H1 (cell line): ENCODE results near the gene ZNF300. TPM values are rescaled to one million over a fixed set of nuclear protein-coding genes. Genes with fewer than 3 reads are reported as not detected.

Source experiments
- CTCF ChIA-PET: fragments of 300-600 bp; sonication (Branson Sonifier 250); formaldehyde crosslinking; loops from one replicate; lab custom pipeline; 2021; ENCODE audit not compliant: partially characterized antibody; lab: Charles Lee
- POLR2A ChIA-PET: fragments of 300-600 bp; sonication (Branson Sonifier 250); formaldehyde crosslinking; loops from one replicate; lab custom pipeline; 2021; ENCODE audit warnings: inconsistent platforms; ENCODE audit not compliant: partially characterized antibody; lab: Charles Lee
- DNase-seq, 2 experiments: peaks; one replicate each; pipeline versions ENCODE4 v3.0.0 to v3.0.0-alpha.2; 2010 to 2022; ENCODE audit warnings: low spot score in 2 of 2, low read depth in 1 of 2, mixed read lengths in 1 of 2
- FAIRE-seq: peaks from 2 replicates; lab custom pipeline; 2011; peaks lifted over from hg19 to GRCh38; lab: Jason Lieb, UNC
- H2AFZ ChIP-seq: 2 replicates; pipeline ENCODE4 v1.8.1; 2012; ENCODE audit warnings: low read length, inconsistent platforms
- H2AK5ac ChIP-seq: 2 replicates; pipeline ENCODE4 v1.6.1; 2013; ENCODE audit warnings: low read depth, low read length
- H2BK120ac ChIP-seq: replicated peaks from 2 replicates; pipeline ENCODE3; 2013; ENCODE audit warnings: low read depth, low read length, inconsistent platforms
- H2BK12ac ChIP-seq: 2 replicates; pipeline ENCODE4 v1.6.1; 2013; ENCODE audit warnings: low read depth, low read length
- H2BK15ac ChIP-seq: 2 replicates; pipeline ENCODE4 v1.6.1; 2013; ENCODE audit warnings: low read length
- H2BK20ac ChIP-seq: 2 replicates; pipeline ENCODE4 v1.6.1; 2013; ENCODE audit warnings: low read length
- H2BK5ac ChIP-seq: 2 replicates; pipeline ENCODE4 v1.6.1; 2013; ENCODE audit warnings: low read depth, low read length
- H3K14ac ChIP-seq: 2 replicates; pipeline ENCODE4 v1.6.1; 2013; ENCODE audit warnings: inconsistent platforms; ENCODE audit not compliant: insufficient read length
- H3K18ac ChIP-seq: 2 replicates; pipeline ENCODE4 v1.6.1; 2013; ENCODE audit warnings: low read length; ENCODE audit errors: extremely low read depth
- H3K23ac ChIP-seq: 2 replicates; pipeline ENCODE4 v1.6.1; 2013; ENCODE audit warnings: inconsistent platforms; ENCODE audit not compliant: insufficient read length
- H3K23me2 ChIP-seq: 2 replicates; pipeline ENCODE4 v1.6.1; 2013; ENCODE audit warnings: low read depth, low read length
- H3K27ac ChIP-seq: 2 replicates; pipeline ENCODE4 v1.6.1; 2011; ENCODE audit warnings: low read depth, low read length, inconsistent platforms
- H3K27me3 ChIP-seq, 4 experiments: replicated peaks in 1 of 4; 1 replicate in 1 of 4; 2 replicates in 3 of 4; pipeline versions ENCODE4 v1.6.1 to v1.8.1; 2011 to 2013; ENCODE audit warnings: low read length in 3 of 4, mild to moderate bottlenecking in 3 of 4, inconsistent platforms in 2 of 4, mixed read lengths in 2 of 4, moderate library complexity in 1 of 4; ENCODE audit not compliant: control insufficient read depth in 3 of 4, insufficient read depth in 3 of 4; ENCODE audit errors: extremely low read depth in 1 of 4
- H3K36me3 ChIP-seq, 4 experiments: 2 replicates each; pipeline versions ENCODE4 v1.6.1 to v1.8.1; 2011 to 2013; ENCODE audit warnings: mild to moderate bottlenecking in 4 of 4, low read length in 3 of 4, moderate library complexity in 2 of 4, control low read depth in 1 of 4, inconsistent platforms in 1 of 4; ENCODE audit not compliant: insufficient read depth in 4 of 4, control insufficient read depth in 2 of 4
- H3K4ac ChIP-seq: replicated peaks from 2 replicates; pipeline ENCODE3; 2013; ENCODE audit warnings: low read length, low read depth, mixed read lengths, inconsistent platforms; ENCODE audit not compliant: insufficient read length
- H3K4me1 ChIP-seq, 4 experiments: replicated peaks in 1 of 4; 1 replicate in 1 of 4; 2 replicates in 3 of 4; pipeline versions ENCODE4 v1.6.1 to v1.8.1; 2011 to 2013; ENCODE audit warnings: low read length in 3 of 4, inconsistent platforms in 2 of 4, mixed read lengths in 1 of 4; ENCODE audit not compliant: insufficient read depth in 4 of 4, control insufficient read depth in 3 of 4
- H3K4me2 ChIP-seq, 2 experiments: 2 replicates each; pipeline versions ENCODE4 v1.6.1 to v1.8.1; 2011 to 2013; ENCODE audit warnings: low read depth in 2 of 2, low read length in 2 of 2, control low read depth in 1 of 2, inconsistent platforms in 1 of 2, mild to moderate bottlenecking in 1 of 2; ENCODE audit not compliant: insufficient read depth in 1 of 2
- H3K4me3 ChIP-seq, 4 experiments: fragments of 200-600, 300-600 bp in 1 of 4; sonication (generic), shearing (Covaris generic), sonication (Bioruptor Twin) in 1 of 4; 2 replicates each; pipeline versions ENCODE4 v1.5.1 to v1.8.1; 2011 to 2016; ENCODE audit warnings: low read length in 4 of 4, low read depth in 3 of 4, control low read depth in 2 of 4, inconsistent platforms in 2 of 4, mild to moderate bottlenecking in 2 of 4, mixed read lengths in 1 of 4, moderate library complexity in 1 of 4; ENCODE audit not compliant: insufficient read depth in 2 of 4; ENCODE audit errors: extremely low read depth in 1 of 4
- H3K56ac ChIP-seq: replicated peaks from 2 replicates; pipeline ENCODE3; 2013; ENCODE audit warnings: low read depth, mild to moderate bottlenecking, mixed read lengths, low read length, inconsistent platforms; ENCODE audit not compliant: insufficient read length
- H3K79me1 ChIP-seq: 2 replicates; pipeline ENCODE4 v1.6.1; 2013; ENCODE audit warnings: low read depth, low read length, control low read depth
- H3K79me2 ChIP-seq, 2 experiments: 2 replicates each; pipeline versions ENCODE4 v1.6.1 to v1.8.1; 2012 to 2013; ENCODE audit warnings: low read length in 2 of 2, mild to moderate bottlenecking in 2 of 2, inconsistent platforms in 1 of 2; ENCODE audit not compliant: insufficient read depth in 2 of 2, control insufficient read depth in 1 of 2
- H3K9ac ChIP-seq, 4 experiments: replicated peaks in 1 of 4; 1 replicate in 1 of 4; 2 replicates in 3 of 4; pipeline versions ENCODE4 v1.6.1 to v1.8.1; 2011 to 2013; ENCODE audit warnings: low read depth in 3 of 4, low read length in 3 of 4, control low read depth in 2 of 4, mild to moderate bottlenecking in 2 of 4, moderate library complexity in 2 of 4, inconsistent platforms in 1 of 4; ENCODE audit errors: extremely low read depth in 1 of 4
- H3K9me3 ChIP-seq, 2 experiments: 2 replicates each; pipeline versions ENCODE4 v1.6.1 to v1.8.1; 2012 to 2013; ENCODE audit warnings: mild to moderate bottlenecking in 2 of 2, moderate library complexity in 2 of 2, control low read depth in 1 of 2, inconsistent platforms in 1 of 2, low read depth in 1 of 2, low read length in 1 of 2, mixed read lengths in 1 of 2; ENCODE audit not compliant: insufficient read depth in 2 of 2
- H4K20me1 ChIP-seq, 2 experiments: replicated peaks in 1 of 2; 2 replicates each; pipeline versions ENCODE3 to v1.8.1; 2011 to 2013; ENCODE audit warnings: inconsistent platforms in 2 of 2, low read length in 2 of 2, mild to moderate bottlenecking in 1 of 2; ENCODE audit not compliant: insufficient read depth in 2 of 2, control insufficient read depth in 1 of 2
- H4K5ac ChIP-seq: 2 replicates; pipeline ENCODE4 v1.6.1; 2013; ENCODE audit warnings: low read length, low read depth, mixed read lengths, inconsistent platforms; ENCODE audit not compliant: insufficient read length
- H4K8ac ChIP-seq: 2 replicates; pipeline ENCODE4 v1.8.0; 2013; ENCODE audit warnings: mild to moderate bottlenecking, moderate library complexity, low read length, inconsistent platforms; ENCODE audit not compliant: insufficient read depth; ENCODE audit errors: extremely low read depth
- H4K91ac ChIP-seq: replicated peaks from 2 replicates; pipeline ENCODE3; 2013; ENCODE audit warnings: low read length, mixed read lengths, inconsistent platforms; ENCODE audit not compliant: insufficient read length
- CHD2 ChIP-seq: IDR thresholded peaks from 2 replicates; pipeline ENCODE4 v1.6.1; 2012; ENCODE audit warnings: low read length, improper control_type of control experiment
- EGR1 ChIP-seq: IDR thresholded peaks from 2 replicates; pipeline ENCODE4 v1.6.1; 2011; ENCODE audit warnings: low read depth, low read length, borderline replicate concordance
- WGBS, 2 experiments: shearing (Covaris generic) in 1 of 2; methylation state at CpG; one replicate each; pipeline versions ENCODE4 v1.1.6 to v1.1.7; 2013 to 2015; ENCODE audit warnings: low lambda C conversion rate in 2 of 2, mixed read lengths in 2 of 2, inconsistent platforms in 1 of 2, low coverage in 1 of 2, missing lambda C conversion rate in 1 of 2; ENCODE audit not compliant: insufficient replicate concordance in 2 of 2, insufficient coverage in 1 of 2, insufficient read length in 1 of 2; ENCODE audit errors: extremely low coverage in 1 of 2, missing lambda C conversion rate in 1 of 2; 5-methylcytosine and 5-hydroxymethylcytosine counted together
- polyA plus RNA-seq, 7 experiments: library from polyadenylated mRNA; depleted of rRNA in 3 of 7; stranded (reverse) in 5 of 7; unstranded in 2 of 7; fragments of >200 nt in 5 of 7; fragments of 200-250 nt in 2 of 7; gene quantifications; 1 replicate in 5 of 7; 2 replicates in 1 of 7; 4 replicates in 1 of 7; pipeline versions ENCODE4 v1.2.1 to v1.2.3, GENCODE V29; 2011 to 2013; ENCODE audit warnings: missing spikeins in 2 of 7, mixed read lengths in 2 of 7
- total RNA-seq: library from RNA; stranded (reverse); fragmentation: NEBNext Ultra II Directional; extraction: Animal tissue kit (Norgen Biotek cat#: 25700); gene quantifications from 2 replicates; pipeline ENCODE4 v1.2.1, GENCODE V29; 2021

Gene ZNF300
- total and polyA plus RNA-seq, 2 of the 8 experiments (the other 6 are each of a cell fraction or from before 2014, with no cell fraction given): 6.7 to 15.8 TPM

GRCh38 chr5:150918613-150919012, 13.8 kb upstream of the ZNF300 start:
- Histone ChIP-seq H3K18ac (no peak overlapping the region), H4K20me1 (no peaks in the 10 kb centered on the region), H3K4me2 (no peak overlapping the region), H3K79me2 (no peaks in the 10 kb centered on the region), H3K56ac (no peak overlapping the region), H2BK20ac (no peak overlapping the region), H2BK5ac (no peak overlapping the region), H3K79me1 (no peaks in the 10 kb centered on the region), H3K9ac (no peak overlapping the region), H3K14ac (no peak overlapping the region), H3K23ac (no peak overlapping the region), H3K23me2 (no peaks in the 10 kb centered on the region), H2AFZ (no peak overlapping the region), H3K4me1 (no peaks in the 10 kb centered on the region), H4K91ac (no peak overlapping the region), H4K5ac (no peak overlapping the region), H2AK5ac (no peak overlapping the region), H3K36me3 (no peaks in the 10 kb centered on the region), H3K9me3 (peaks cover 30 to 44% of the 10 kb centered on the region in 2 experiments), H2BK15ac (no peak overlapping the region), H3K27me3 (no peaks in the 10 kb centered on the region), H2BK12ac (no peak overlapping the region), H3K27ac (no peak overlapping the region), H3K4me3 (no peak overlapping the region), H2BK120ac (no peak overlapping the region), H4K8ac (no peak overlapping the region), H3K4ac (no peak overlapping the region)
- no peak for TF ChIP-seq CHD2
- no peak for TF ChIP-seq EGR1
- DNase-seq (no peak), FAIRE-seq (no peak)
- ChIA-PET CTCF (no interaction called here), POLR2A (no interaction called here)
- WGBS, 2 experiments: 82% methylated on average over 2 of the region's 2 CpGs; no CpG with 5 or more reads in 1 of the 2 experiments
